Endothelial cell of umbilical vein (primary cell): ENCODE data around the gene SLC38A1. TPM values are rescaled to one million over a fixed set of nuclear protein-coding genes. Genes with fewer than 3 reads are reported as not detected.

Source experiments
- BruUV-seq: library from RNA; stranded (reverse); fragments of 400-500 nt; replicated peaks from 2 replicates; lab custom pipeline; 2021; lab: Mats Ljungman, UMichigan
- CTCF ChIA-PET: fragments of 300-600, 350-600 bp; sonication (Branson Sonifier 250); formaldehyde crosslinking; loops from one replicate; lab custom pipeline; 2021; ENCODE audit warnings: antibody characterized with exemption, inconsistent platforms; lab: Charles Lee
- POLR2A ChIA-PET: fragments of 300-600, 350-600 bp; sonication (Branson Sonifier 250); formaldehyde crosslinking; loops from one replicate; lab custom pipeline; 2021; ENCODE audit warnings: antibody characterized with exemption, inconsistent platforms; lab: Charles Lee
- DNase-seq: peaks from one replicate; pipeline ENCODE4 v3.0.0-alpha.2; 2011; ENCODE audit warnings: low read depth, low spot score
- FAIRE-seq: peaks from 2 replicates; lab custom pipeline; 2011; peaks lifted over from hg19 to GRCh38; lab: Jason Lieb, UNC
- H2AFZ ChIP-seq: 2 replicates; pipeline ENCODE4 v1.6.0; 2012; ENCODE audit warnings: low read depth, low read length, control low read depth, inconsistent platforms
- H3K27ac ChIP-seq: 2 replicates; pipeline ENCODE4 v1.5.1; 2011; ENCODE audit warnings: low read depth, mild to moderate bottlenecking, control low read depth, low read length, moderate library complexity; ENCODE audit not compliant: insufficient read depth
- H3K27me3 ChIP-seq, 2 experiments: 2 replicates each; pipeline versions ENCODE4 v1.6.0 to v1.6.1; 2011; ENCODE audit warnings: low read length in 2 of 2, mixed read lengths in 1 of 2; ENCODE audit not compliant: control insufficient read depth in 2 of 2, insufficient read depth in 2 of 2
- H3K36me3 ChIP-seq, 2 experiments: 2 replicates in 1 of 2; 3 replicates in 1 of 2; pipeline ENCODE4 v1.5.1; 2011; ENCODE audit warnings: low read length in 2 of 2, mild to moderate bottlenecking in 1 of 2, moderate library complexity in 1 of 2; ENCODE audit not compliant: control insufficient read depth in 2 of 2, insufficient read depth in 2 of 2; ENCODE audit errors: extremely low read depth in 1 of 2
- H3K4me1 ChIP-seq: 3 replicates; pipeline ENCODE4 v1.5.1; 2011; ENCODE audit warnings: mild to moderate bottlenecking, low read length; ENCODE audit not compliant: control insufficient read depth, insufficient read depth; ENCODE audit errors: extremely low read depth
- H3K4me2 ChIP-seq: 2 replicates; pipeline ENCODE4 v1.6.1; 2011; ENCODE audit warnings: low read length, control low read depth, mixed read lengths; ENCODE audit not compliant: insufficient read depth
- H3K4me3 ChIP-seq, 3 experiments: fragments of 200-600 bp in 1 of 3; sonication (generic), shearing (Covaris generic) in 1 of 3; replicated peaks in 1 of 3; 2 replicates each; pipeline ENCODE4 v1.5.1; 2011 to 2016; ENCODE audit warnings: control low read depth in 3 of 3, low read length in 3 of 3, mild to moderate bottlenecking in 2 of 3, inconsistent platforms in 1 of 3, low read depth in 1 of 3, moderate library complexity in 1 of 3; ENCODE audit not compliant: insufficient read depth in 1 of 3
- H3K79me2 ChIP-seq: 2 replicates; pipeline ENCODE4 v1.6.0; 2012; ENCODE audit warnings: low read length, inconsistent platforms; ENCODE audit not compliant: control insufficient read depth, insufficient read depth
- H3K9ac ChIP-seq: replicated peaks from 2 replicates; pipeline ENCODE3; 2011; ENCODE audit warnings: low read length, control low read depth; ENCODE audit not compliant: insufficient read depth; ENCODE audit errors: extremely low read depth
- H3K9me1 ChIP-seq: replicated peaks from 3 replicates; pipeline ENCODE4 v1.6.0; 2011; ENCODE audit warnings: mild to moderate bottlenecking, low read length; ENCODE audit not compliant: control insufficient read depth, insufficient read depth; ENCODE audit errors: extremely low read depth
- H3K9me3 ChIP-seq: replicated peaks from 2 replicates; pipeline ENCODE4 v1.5.1; 2012; ENCODE audit warnings: low read length, inconsistent platforms; ENCODE audit not compliant: control insufficient read depth, insufficient read depth
- H4K20me1 ChIP-seq: replicated peaks from 2 replicates; pipeline ENCODE3; 2011; ENCODE audit warnings: mild to moderate bottlenecking, low read length; ENCODE audit not compliant: control insufficient read depth, insufficient read depth; ENCODE audit errors: extremely low read depth
- EZH2 ChIP-seq: IDR thresholded peaks from 2 replicates; pipeline ENCODE4 v1.6.1; 2012; ENCODE audit warnings: borderline replicate concordance, low read depth, mild to moderate bottlenecking, moderate library complexity, low read length, inconsistent platforms; ENCODE audit not compliant: severe bottlenecking
- FOS ChIP-seq: IDR thresholded peaks from 2 replicates; pipeline ENCODE4 v1.6.1; 2011; ENCODE audit warnings: mild to moderate bottlenecking, low read length, moderate library complexity, borderline replicate concordance; ENCODE audit not compliant: insufficient read depth
- GATA2 ChIP-seq: IDR thresholded peaks from 2 replicates; pipeline ENCODE4 v1.7.0; 2011; ENCODE audit warnings: low read depth, mild to moderate bottlenecking, moderate library complexity, mixed read lengths, low read length; ENCODE audit not compliant: insufficient read length, insufficient read depth
- JUN ChIP-seq: IDR thresholded peaks from 2 replicates; pipeline ENCODE4 v1.6.1; 2011; ENCODE audit warnings: borderline replicate concordance, low read depth; ENCODE audit not compliant: insufficient read length, insufficient read depth
- MYC ChIP-seq: IDR thresholded peaks from one replicate; pipeline ENCODE4 v1.6.1; 2011; ENCODE audit warnings: mild to moderate bottlenecking, low read depth, low read length
- POLR2A ChIP-seq: IDR thresholded peaks from 2 replicates; pipeline ENCODE4 v1.6.1; 2012; ENCODE audit warnings: low read depth, mild to moderate bottlenecking, control low read depth, low read length
- POLR2AphosphoS5 ChIP-seq: IDR thresholded peaks from 2 replicates; pipeline ENCODE4 v1.6.1; 2012; ENCODE audit warnings: low read depth, mild to moderate bottlenecking, control low read depth, low read length, moderate library complexity; ENCODE audit not compliant: insufficient read depth
- dilution Hi-C: fragments of 300-500 bp; cut with MboI; formaldehyde crosslinking; loops from one replicate; pipeline ENCODE4 v1.15.0; 2019; ENCODE audit warnings: low sequenced_read_pairs; ENCODE audit not compliant: extremely low pct_ligation_motif_present
- intact Hi-C: fragments of 100-400 bp; cut with micrococcal nuclease; formaldehyde crosslinking; loops from one replicate; pipeline ENCODE4 v1.10.0; 2022
- polyA plus RNA-seq, 4 experiments: library from polyadenylated mRNA; depleted of rRNA in 3 of 4; stranded (reverse) in 3 of 4; unstranded in 1 of 4; fragments of >200 nt; gene quantifications; 2 replicates each; pipeline versions ENCODE4 v1.2.1 to v1.2.3, GENCODE V29; 2011 to 2012; ENCODE audit warnings: missing spikeins in 1 of 4
- total RNA-seq: library from RNA; stranded (reverse); gene quantifications from 2 replicates; pipeline ENCODE4 v1.2.3, GENCODE V29; 2021
- TF ChIP-seq, protein P1 (sequence below): IDR thresholded peaks from 2 replicates; pipeline ENCODE4 v1.6.1; 2011; ENCODE audit not compliant: insufficient read depth, insufficient read length
- TF ChIP-seq, protein P2 (sequence below), 2 donors: IDR thresholded peaks; 1 replicate in 1 of 2; 2 replicates in 1 of 2; pipeline ENCODE4 v1.5.1; 2011; ENCODE audit warnings: low read length in 2 of 2, mild to moderate bottlenecking in 2 of 2, moderate library complexity in 2 of 2, control low read depth in 1 of 2, inconsistent platforms in 1 of 2, low read depth in 1 of 2; ENCODE audit not compliant: insufficient read depth in 1 of 2; ENCODE audit errors: extremely low read depth in 1 of 2

Gene SLC38A1
- total and polyA plus RNA-seq, 2 donors (not counting 3 experiments of a cell fraction or from before 2014, with no cell fraction given) = 23.6 to 86.4 TPM

- Histone ChIP-seq H3K4me3 (no peak overlapping the region), H3K4me2 (no peak overlapping the region), H4K20me1 (no peaks in the 10 kb centered on the region), H3K79me2 (peaks cover 4% of the 10 kb centered on the region), H3K9me1 (no peaks in the 10 kb centered on the region), H3K27ac (no peak overlapping the region), H3K27me3 (no peaks in the 10 kb centered on the region), H3K4me1 (peaks cover 14% of the 10 kb centered on the region), H2AFZ (no peak overlapping the region), H3K9me3 (no peaks in the 10 kb centered on the region), H3K36me3 (peaks cover 5 to 28% of the 10 kb centered on the region in 2 experiments), H3K9ac (no peak overlapping the region)
- POLR2A ChIA-PET = no interaction called here
- DNase-seq (no peak), FAIRE-seq (no peak)
- intact Hi-C loops (no loop called here), dilution Hi-C loops (no loop called here)
- no TSS peak for BruUV-seq
- CTCF ChIA-PET = interaction anchor here (1.0 kb wide), 1 partner anchor 59 kb away, joined by 3 read pairs; no protein-coding TSS in a partner anchor
- TF ChIP-seq MYC = no peak
- TF ChIP-seq, protein P1, sequence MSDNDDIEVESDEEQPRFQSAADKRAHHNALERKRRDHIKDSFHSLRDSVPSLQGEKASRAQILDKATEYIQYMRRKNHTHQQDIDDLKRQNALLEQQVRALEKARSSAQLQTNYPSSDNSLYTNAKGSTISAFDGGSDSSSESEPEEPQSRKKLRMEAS = no peak
- TF ChIP-seq FOS = no peak
- TF ChIP-seq POLR2AphosphoS5 = no peak
- TF ChIP-seq JUN = no peak
- no peak for TF ChIP-seq GATA2
- TF ChIP-seq EZH2 = no peak
- TF ChIP-seq, protein P2, sequence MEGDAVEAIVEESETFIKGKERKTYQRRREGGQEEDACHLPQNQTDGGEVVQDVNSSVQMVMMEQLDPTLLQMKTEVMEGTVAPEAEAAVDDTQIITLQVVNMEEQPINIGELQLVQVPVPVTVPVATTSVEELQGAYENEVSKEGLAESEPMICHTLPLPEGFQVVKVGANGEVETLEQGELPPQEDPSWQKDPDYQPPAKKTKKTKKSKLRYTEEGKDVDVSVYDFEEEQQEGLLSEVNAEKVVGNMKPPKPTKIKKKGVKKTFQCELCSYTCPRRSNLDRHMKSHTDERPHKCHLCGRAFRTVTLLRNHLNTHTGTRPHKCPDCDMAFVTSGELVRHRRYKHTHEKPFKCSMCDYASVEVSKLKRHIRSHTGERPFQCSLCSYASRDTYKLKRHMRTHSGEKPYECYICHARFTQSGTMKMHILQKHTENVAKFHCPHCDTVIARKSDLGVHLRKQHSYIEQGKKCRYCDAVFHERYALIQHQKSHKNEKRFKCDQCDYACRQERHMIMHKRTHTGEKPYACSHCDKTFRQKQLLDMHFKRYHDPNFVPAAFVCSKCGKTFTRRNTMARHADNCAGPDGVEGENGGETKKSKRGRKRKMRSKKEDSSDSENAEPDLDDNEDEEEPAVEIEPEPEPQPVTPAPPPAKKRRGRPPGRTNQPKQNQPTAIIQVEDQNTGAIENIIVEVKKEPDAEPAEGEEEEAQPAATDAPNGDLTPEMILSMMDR (IDR thresholded peaks at IDR 0.05; ENCODE audit: extremely low read depth in 1 of 2, insufficient read depth in 1 of 2, low read depth in 1 of 2, low read length in 2 of 2) = no peak
- no peak for TF ChIP-seq POLR2A
These were observed 61.2 kb downstream of the SLC38A1 start for GRCh38 chr12:46207644-46208043.
